ENCODE measurements around the gene TCF25. TPM values are rescaled to one million over a fixed set of nuclear protein-coding genes. Genes with fewer than 3 reads are reported as not detected.

Gene TCF25
- total and polyA plus RNA-seq, 2 donors (not counting 1 experiment from before 2014, with no cell fraction given), result 150 to 176 TPM

GRCh38 chr16:89862732-89863131, 10.7 kb upstream of the TCF25 start:
- H3K4me3 ChIP-seq (replicated peaks in 1 of 4; ENCODE audit: control extremely low read depth in 1 of 4, insufficient read depth in 1 of 4, low read depth in 3 of 4, low read length in 4 of 4), result no peak overlapping the region
- no peaks in the 10 kb centered on the region for H3K27me3 ChIP-seq (ENCODE audit: control insufficient read depth, insufficient read depth, low read length)
- no peak overlapping the region for H3K9ac ChIP-seq (ENCODE audit: insufficient read depth, low read length)
- no peaks in the 10 kb centered on the region for H3K36me3 ChIP-seq (ENCODE audit: control insufficient read depth, insufficient read depth, low read length)
- H3K27ac ChIP-seq (ENCODE audit: insufficient read depth, low read length), result no peak overlapping the region
- H2AFZ ChIP-seq (ENCODE audit: low read length), result no peak overlapping the region
- H3K9me3 ChIP-seq (ENCODE audit: control insufficient read depth, insufficient read depth, low read depth, low read length), result no peaks in the 10 kb centered on the region
- no peaks in the 10 kb centered on the region for H3K4me1 ChIP-seq (ENCODE audit: control insufficient read depth, extremely low read depth, insufficient read depth, low read length)
- no peak for DNase-seq (ENCODE audit: low read depth in 2 of 2)
- TF ChIP-seq CTCF (conservative IDR thresholded peaks at IDR 0.05 in 1 of 2, IDR thresholded peaks at IDR 0.05 in 1 of 2; ENCODE audit: low read depth in 1 of 2, low read length in 2 of 2), result no peak
- no peak for TF ChIP-seq EZH2 (IDR thresholded peaks at IDR 0.05; ENCODE audit: low read length, missing control alignments)
- H4K20me1 ChIP-seq (ENCODE audit: control insufficient read depth, extremely low read depth, insufficient read depth, low read length), result no peaks in the 10 kb centered on the region
- no peak overlapping the region for H3K4me2 ChIP-seq (ENCODE audit: extremely low read depth, insufficient read depth, low read length)
- H3K79me2 ChIP-seq (ENCODE audit: control insufficient read depth, insufficient read depth, low read length), result no peaks in the 10 kb centered on the region

- H2AFZ ChIP-seq (ENCODE audit: low read length), result no peak overlapping the region
- no peaks in the 10 kb centered on the region for H3K27me3 ChIP-seq (ENCODE audit: control insufficient read depth, insufficient read depth, low read length)
- H4K20me1 ChIP-seq (ENCODE audit: control insufficient read depth, extremely low read depth, insufficient read depth, low read length), result no peaks in the 10 kb centered on the region
- H3K9me3 ChIP-seq (ENCODE audit: control insufficient read depth, insufficient read depth, low read depth, low read length), result no peaks in the 10 kb centered on the region
- no peaks in the 10 kb centered on the region for H3K36me3 ChIP-seq (ENCODE audit: control insufficient read depth, insufficient read depth, low read length)
- no peak overlapping the region for H3K9ac ChIP-seq (ENCODE audit: insufficient read depth, low read length)
- DNase-seq (ENCODE audit: low read depth in 2 of 2), result peak; percentile 14 to 56
- no peaks in the 10 kb centered on the region for H3K4me1 ChIP-seq (ENCODE audit: control insufficient read depth, extremely low read depth, insufficient read depth, low read length)
- H3K4me2 ChIP-seq (ENCODE audit: extremely low read depth, insufficient read depth, low read length), result no peak overlapping the region
- H3K27ac ChIP-seq (ENCODE audit: insufficient read depth, low read length), result no peak overlapping the region
- H3K4me3 ChIP-seq (replicated peaks in 1 of 4; ENCODE audit: control extremely low read depth in 1 of 4, insufficient read depth in 1 of 4, low read depth in 3 of 4, low read length in 4 of 4), result no peak overlapping the region
- H3K79me2 ChIP-seq (ENCODE audit: control insufficient read depth, insufficient read depth, low read length), result no peaks in the 10 kb centered on the region
- TF ChIP-seq CTCF (conservative IDR thresholded peaks at IDR 0.05 in 1 of 2, IDR thresholded peaks at IDR 0.05 in 1 of 2; ENCODE audit: low read depth in 1 of 2, low read length in 2 of 2) (no peak), EZH2 (IDR thresholded peaks at IDR 0.05; ENCODE audit: low read length, missing control alignments) (no peak)
These were observed 9.5 kb upstream of the TCF25 start for GRCh38 chr16:89863741-89864526.

GRCh38 chr16:89864527-89864820, 8.9 kb upstream of the TCF25 start:
- Histone ChIP-seq H3K36me3 (ENCODE audit: control insufficient read depth, insufficient read depth, low read length) (no peaks in the 10 kb centered on the region), H3K4me3 (replicated peaks in 1 of 4; ENCODE audit: control extremely low read depth in 1 of 4, insufficient read depth in 1 of 4, low read depth in 3 of 4, low read length in 4 of 4) (no peak overlapping the region), H3K9me3 (ENCODE audit: control insufficient read depth, insufficient read depth, low read depth, low read length) (no peaks in the 10 kb centered on the region), H3K79me2 (ENCODE audit: control insufficient read depth, insufficient read depth, low read length) (no peaks in the 10 kb centered on the region), H3K27me3 (ENCODE audit: control insufficient read depth, insufficient read depth, low read length) (no peaks in the 10 kb centered on the region), H4K20me1 (ENCODE audit: control insufficient read depth, extremely low read depth, insufficient read depth, low read length) (no peaks in the 10 kb centered on the region), H3K9ac (ENCODE audit: insufficient read depth, low read length) (no peak overlapping the region), H3K4me1 (ENCODE audit: control insufficient read depth, extremely low read depth, insufficient read depth, low read length) (no peaks in the 10 kb centered on the region), H2AFZ (ENCODE audit: low read length) (no peak overlapping the region), H3K4me2 (ENCODE audit: extremely low read depth, insufficient read depth, low read length) (no peak overlapping the region), H3K27ac (ENCODE audit: insufficient read depth, low read length) (no peak overlapping the region)
- TF ChIP-seq EZH2 (IDR thresholded peaks at IDR 0.05; ENCODE audit: low read length, missing control alignments) (no peak), CTCF (conservative IDR thresholded peaks at IDR 0.05 in 1 of 2, IDR thresholded peaks at IDR 0.05 in 1 of 2; ENCODE audit: low read depth in 1 of 2, low read length in 2 of 2) (no peak)
- peak in 1 of 2 donors; percentile 50 for DNase-seq (ENCODE audit: low read depth in 2 of 2)
